ENCODE data around the gene CEP170. TPM values are rescaled to one million over a fixed set of nuclear protein-coding genes. Genes with fewer than 3 reads are reported as not detected.
A peak's percentile ranks its signal among the peaks of the same experiment; 100 is the strongest.

Gene CEP170
- 45.0 TPM for total RNA-seq
- long read RNA-seq, partial matches to known transcripts = 0 of 7 reads
- long read RNA-seq, other reads (novel, unspliced or antisense) = 6 of 7 reads

GRCh38 chr1:243254927-243255790 lies at the start of gene CEP170:
Gene CEP170 (minus strand): TSS chr1:243255281. CDS start chr1:243225280, 30,001 bp downstream.
- ATAC-seq (ENCODE audit: poor library complexity) = peak; percentile 86
- intact Hi-C loops (cut with DNase I) = no loop called here
- DNase-seq = peak; percentile 94

DNA sequence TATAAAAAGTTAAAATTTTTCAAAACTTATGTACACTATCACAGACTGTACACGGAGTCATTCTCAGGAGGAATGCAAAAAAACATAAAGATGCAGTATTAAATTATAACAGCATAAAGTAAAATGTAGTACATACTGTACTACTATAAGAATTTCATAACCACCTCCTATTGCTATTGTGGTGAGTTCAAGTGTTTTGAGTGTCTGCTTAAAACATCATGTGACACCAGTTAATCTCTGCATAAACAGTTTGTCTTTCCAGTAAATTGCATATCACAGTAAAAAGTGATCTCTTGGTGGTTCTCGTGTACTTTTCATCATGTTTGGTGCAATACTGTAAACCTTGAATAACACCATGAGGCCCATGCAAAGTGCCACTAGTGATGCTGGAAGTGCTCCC lies 46.0 kb upstream of the CEP170 start:
- ATAC-seq (ENCODE audit: poor library complexity) = no peak
- intact Hi-C loops (cut with DNase I) = no loop called here
- no peak for DNase-seq

DNA sequence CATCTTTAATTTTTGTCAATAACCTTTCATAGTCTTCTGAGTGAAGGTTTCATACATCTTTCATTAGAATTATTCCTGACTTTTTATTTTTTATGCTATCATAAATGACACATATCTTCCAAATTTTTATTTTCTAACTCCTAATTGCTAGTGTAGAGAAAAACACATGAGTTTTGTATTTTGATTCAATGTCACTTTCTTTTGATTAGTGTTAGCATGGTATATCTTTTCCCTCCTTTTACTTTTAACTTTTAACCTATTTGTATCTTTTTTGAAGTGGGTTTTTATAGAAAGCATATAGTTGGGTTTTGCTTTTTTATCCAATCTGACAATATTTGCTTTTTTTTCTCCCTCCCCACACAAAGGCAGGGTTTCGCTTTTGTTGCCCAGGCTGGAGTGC lies 44.0 kb upstream of the CEP170 start:
- DNase-seq = no peak
- ATAC-seq (ENCODE audit: poor library complexity) = no peak
- intact Hi-C loops (cut with DNase I) = no loop called here

DNA sequence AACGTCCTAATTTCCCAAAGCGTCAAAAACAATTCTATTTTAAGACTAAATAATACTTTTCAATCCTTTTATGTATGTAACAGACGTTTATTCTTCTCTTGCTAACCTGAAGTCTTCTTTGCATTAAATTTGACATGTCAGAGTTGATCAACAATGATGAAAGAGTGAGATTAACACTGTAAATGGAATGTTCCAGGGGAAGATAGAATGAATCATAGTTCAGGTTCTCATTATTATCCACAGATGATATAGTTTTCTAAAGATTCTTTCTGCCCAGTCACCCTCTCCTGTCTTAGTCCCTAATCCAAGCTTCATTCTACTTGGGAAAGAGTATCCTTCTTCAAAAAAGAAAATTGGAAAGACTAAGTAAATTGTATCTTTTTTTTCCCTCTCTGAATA lies 39.6 kb upstream of the CEP170 start:
- DNase-seq (no peak), ATAC-seq (ENCODE audit: poor library complexity) (no peak)
- intact Hi-C loops (cut with DNase I) = no loop called here

DNA sequence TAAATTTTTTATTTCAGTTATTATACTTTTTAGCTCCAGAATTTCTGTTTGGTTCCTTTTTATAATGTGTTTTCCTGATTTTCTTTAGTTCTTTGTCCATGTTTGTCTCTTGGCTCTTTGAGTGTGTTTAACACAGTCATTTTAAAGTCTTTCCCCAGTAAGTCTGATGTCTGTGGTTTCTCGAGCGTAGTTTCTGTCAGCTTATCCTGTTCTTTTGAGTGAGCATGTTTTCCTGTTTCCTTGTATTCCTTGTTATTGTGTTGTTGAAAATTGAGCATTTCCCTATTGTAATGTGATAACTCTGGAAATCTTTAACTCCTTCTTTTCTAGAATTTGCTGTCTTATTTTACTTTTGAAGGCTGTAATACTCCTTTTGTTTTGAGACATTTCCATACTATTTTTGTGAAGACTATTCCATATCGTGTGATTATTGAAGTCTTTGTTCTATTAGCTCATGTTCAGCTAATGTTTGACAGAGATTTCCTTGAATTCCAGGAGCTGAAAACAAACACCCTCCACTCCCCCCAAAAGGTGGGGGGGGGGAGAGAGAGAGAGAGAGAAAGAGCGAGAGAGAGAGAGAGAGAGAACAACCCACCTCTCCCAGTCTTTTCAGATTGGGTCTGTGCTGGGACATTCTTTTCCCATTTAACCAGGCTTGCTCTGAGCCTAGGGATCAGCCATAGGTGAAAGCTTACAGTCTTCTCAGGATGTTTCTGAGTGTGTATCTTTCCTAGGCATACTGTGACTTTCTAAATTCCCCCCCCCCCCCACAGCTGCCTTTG lies 39.1 kb upstream of the CEP170 start:
- DNase-seq (no peak), ATAC-seq (ENCODE audit: poor library complexity) (no peak)
- intact Hi-C loops (cut with DNase I) = no loop called here

- no peak for ATAC-seq (ENCODE audit: poor library complexity)
- intact Hi-C loops (cut with DNase I) = no loop called here
Observed at GRCh38 chr1:243292117-243292516, 37.0 kb upstream of the CEP170 start.

DNA sequence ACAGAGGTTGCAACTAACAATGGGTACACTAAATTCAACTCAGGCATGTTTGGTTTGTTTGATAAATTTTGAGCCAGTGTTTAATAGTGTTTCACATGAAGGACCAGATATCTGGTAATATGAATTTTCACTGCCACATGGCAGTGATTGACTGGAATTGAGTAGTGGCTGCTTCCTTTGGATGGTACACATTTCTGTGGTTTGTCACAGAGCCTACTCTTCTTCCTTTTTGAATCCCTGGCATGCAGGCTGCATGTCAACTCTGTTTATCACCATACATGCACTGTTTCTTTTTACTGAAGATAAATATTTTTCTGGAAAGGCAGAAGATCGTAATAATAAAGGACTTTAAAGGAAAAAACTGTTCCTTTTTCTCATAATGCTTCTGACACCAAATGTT lies 36.2 kb upstream of the CEP170 start:
- no peak for DNase-seq
- intact Hi-C loops (cut with DNase I) = no loop called here
- no peak for ATAC-seq (ENCODE audit: poor library complexity)

More at GRCh38 chr1:243292117-243292516, 37.0 kb upstream of the CEP170 start:
- DNase-seq = no peak

DNA sequence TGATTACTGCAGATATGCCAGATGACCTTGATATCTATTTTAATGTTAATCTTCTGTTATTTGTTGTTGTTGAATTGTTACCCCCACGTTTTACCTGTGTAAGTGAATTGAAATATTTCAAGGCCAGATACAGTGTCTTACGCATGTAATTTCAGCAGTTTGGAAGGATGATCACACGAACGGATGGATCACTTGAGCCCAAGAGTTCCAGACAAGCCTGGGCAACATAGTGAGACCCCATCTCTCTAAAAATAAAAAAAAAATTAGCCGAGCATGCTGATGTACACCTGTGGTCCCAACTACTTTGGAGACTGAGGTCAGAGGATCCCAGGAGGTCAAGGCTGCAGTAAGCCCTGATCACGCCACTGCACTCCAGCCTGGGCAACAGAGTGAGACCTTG lies 33.0 kb upstream of the CEP170 start:
- no peak for DNase-seq
- intact Hi-C loops (cut with DNase I) = no loop called here
- no peak for ATAC-seq (ENCODE audit: poor library complexity)

- intact Hi-C loops (cut with DNase I) = no loop called here
- DNase-seq (no peak), ATAC-seq (ENCODE audit: poor library complexity) (peak; percentile 73)
Observed at GRCh38 chr1:243287652-243288051, 32.6 kb upstream of the CEP170 start.

- ATAC-seq (ENCODE audit: poor library complexity) = no peak
- no peak for DNase-seq
- intact Hi-C loops (cut with DNase I) = no loop called here
Observed at GRCh38 chr1:243287123-243287460, 32.0 kb upstream of the CEP170 start.

GRCh38 chr1:243286409-243287122 lies 31.5 kb upstream of the CEP170 start:
- intact Hi-C loops (cut with DNase I) = no loop called here
- no peak for ATAC-seq (ENCODE audit: poor library complexity)
- DNase-seq = no peak

DNA sequence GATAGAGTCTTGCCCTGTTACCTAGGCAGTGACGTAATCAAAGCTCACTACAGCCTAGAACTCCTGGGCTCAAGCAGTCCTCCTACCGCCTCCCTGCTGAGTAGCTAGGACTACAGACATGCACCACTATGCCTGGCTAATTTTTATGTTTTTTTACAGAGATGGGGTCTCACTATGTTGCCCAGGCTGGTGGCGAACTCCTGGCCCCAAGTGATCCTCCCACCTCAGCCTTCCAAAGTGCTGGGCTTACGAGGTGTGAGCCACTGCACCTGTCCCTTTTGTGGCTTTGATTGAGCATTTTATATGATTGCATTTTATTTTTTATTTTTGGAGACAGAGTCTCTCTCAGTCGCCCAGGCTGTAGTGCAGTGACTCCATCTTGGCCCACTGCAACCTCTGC lies 26.6 kb upstream of the CEP170 start:
- intact Hi-C loops (cut with DNase I) = no loop called here
- ATAC-seq (ENCODE audit: poor library complexity) (no peak), DNase-seq (no peak)

- DNase-seq = no peak
- intact Hi-C loops (cut with DNase I) = no loop called here
- ATAC-seq (ENCODE audit: poor library complexity) = no peak
Observed at GRCh38 chr1:243280571-243281129, 25.6 kb upstream of the CEP170 start.

DNA sequence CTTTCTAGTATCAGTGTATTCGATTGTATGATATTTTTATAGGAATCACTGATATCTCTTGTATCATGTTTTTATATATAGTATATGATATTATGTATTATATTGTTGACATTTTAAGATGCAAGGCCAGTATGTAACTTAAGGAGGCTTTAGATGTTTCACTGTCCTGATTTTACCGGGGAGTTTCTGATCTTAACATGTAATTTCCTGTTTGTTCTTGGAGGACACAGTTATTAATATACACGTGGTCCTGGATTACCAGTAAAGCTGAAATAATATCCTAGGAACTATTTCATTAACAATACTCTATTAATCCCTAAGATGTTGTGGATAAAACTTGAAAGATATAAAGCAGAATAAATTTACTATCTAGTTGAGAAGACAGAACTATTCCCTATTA lies 20.2 kb upstream of the CEP170 start:
- ATAC-seq (ENCODE audit: poor library complexity) (no peak), DNase-seq (no peak)
- intact Hi-C loops (cut with DNase I) = no loop called here

GRCh38 chr1:243273945-243274344 lies 18.9 kb upstream of the CEP170 start:
- ATAC-seq (ENCODE audit: poor library complexity) = no peak
- no peak for DNase-seq
- intact Hi-C loops (cut with DNase I) = no loop called here

- DNase-seq (no peak), ATAC-seq (ENCODE audit: poor library complexity) (no peak)
- intact Hi-C loops (cut with DNase I) = no loop called here
Observed at GRCh38 chr1:243273506-243273905, 18.4 kb upstream of the CEP170 start.

DNA sequence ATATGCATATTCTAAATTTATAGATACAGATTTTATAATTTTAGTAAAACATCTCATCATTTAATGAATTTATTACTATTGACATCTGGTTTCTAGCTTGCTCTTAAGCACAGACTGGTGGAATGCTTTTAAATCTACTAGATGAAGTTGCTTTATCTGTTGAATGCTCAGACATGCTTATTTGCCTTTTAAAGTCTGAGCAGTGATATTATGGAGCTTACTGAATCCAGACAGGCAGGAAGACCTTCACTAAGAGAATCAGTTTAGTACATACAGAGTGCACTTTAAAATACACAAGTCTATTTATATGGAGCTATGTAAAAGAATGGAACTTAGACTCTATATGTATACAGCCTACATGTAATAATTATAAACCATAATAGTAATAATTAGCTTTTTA lies 17.3 kb upstream of the CEP170 start:
- DNase-seq (no peak), ATAC-seq (ENCODE audit: poor library complexity) (no peak)
- intact Hi-C loops (cut with DNase I) = no loop called here

DNA sequence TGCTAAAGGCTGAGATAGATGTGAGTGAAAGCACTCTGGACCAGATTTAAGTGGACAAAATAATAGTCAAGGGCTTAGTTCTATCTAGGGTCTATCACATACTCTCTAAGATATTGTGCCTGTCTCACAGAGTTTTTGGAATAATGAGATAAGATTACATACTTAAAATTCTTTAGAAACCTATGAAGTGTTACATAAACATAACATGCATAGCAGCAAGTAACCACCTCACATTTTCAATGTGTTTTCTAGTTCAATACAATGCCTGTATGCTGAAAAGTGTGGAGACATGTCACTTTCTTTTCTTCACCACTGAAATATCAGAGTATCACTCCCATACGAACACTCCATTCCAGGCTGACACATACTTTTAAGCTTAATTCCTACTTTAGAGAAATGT lies 16.9 kb upstream of the CEP170 start:
- ATAC-seq (ENCODE audit: poor library complexity) (no peak), DNase-seq (no peak)
- intact Hi-C loops (cut with DNase I) = no loop called here
